ENCODE measurements around the gene KCTD1. TPM values are rescaled to one million over a fixed set of nuclear protein-coding genes. Genes with fewer than 3 reads are reported as not detected.

Gene KCTD1
- total RNA-seq, 2 experiments from 2014 or later: 10.1 to 10.3 TPM

DNA sequence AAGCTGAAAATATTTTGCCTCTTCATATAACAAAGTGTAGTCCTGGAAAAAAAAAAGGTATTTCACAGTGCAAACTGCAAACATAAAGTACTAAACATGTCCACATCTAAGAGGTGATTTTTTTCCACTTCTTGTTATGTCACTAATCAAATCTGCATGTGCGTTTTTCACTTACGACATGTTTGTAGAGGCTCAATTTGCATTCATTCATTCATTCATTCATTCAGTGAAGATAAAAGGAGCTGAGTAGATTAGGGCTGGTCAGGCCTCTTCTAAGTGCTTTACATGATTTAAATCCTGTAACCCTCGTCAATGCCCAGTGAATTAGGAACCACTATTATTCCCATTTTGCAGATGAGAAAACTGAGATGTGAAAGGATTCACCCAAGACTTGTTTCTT is 88.5 kb downstream of the KCTD1 start:
- intact Hi-C loops (cut with micrococcal nuclease; ENCODE audit: unreplicated experiment): loop anchor here (5.0 to 10.0 kb wide), 4 partner anchors 53 to 275 kb away; partner anchors contain the start of gene KCTD1

DNA sequence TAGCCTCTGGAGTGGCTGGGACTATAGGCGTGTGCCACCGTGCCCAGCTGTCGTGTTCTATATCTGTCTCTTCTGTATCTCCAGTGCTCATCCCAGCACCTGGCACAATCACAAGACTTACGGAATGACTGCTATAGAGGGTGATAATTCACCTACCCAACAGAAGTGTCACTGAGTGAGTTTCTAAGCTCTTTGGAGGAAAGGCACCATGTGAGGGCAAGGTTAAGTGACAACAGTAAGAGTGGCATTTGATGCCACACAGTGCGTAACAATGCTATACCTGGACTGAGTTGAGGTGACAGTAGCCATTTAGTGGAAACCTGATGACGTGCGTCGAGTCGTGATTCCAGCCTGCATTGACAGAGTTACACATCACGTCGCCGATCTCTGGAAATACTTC is 89.0 kb downstream of the KCTD1 start:
- Histone ChIP-seq H3K79me2 (ENCODE audit: insufficient read depth, low read depth, low read length) (no peaks in the 10 kb centered on the region), H3K4me3 (ENCODE audit: low read depth, low read length, poor library complexity, severe bottlenecking) (no peak overlapping the region), H3K9me2 (ENCODE audit: insufficient read depth, low read length) (no peaks in the 10 kb centered on the region), H3K27ac (ENCODE audit: low read depth, low read length, poor library complexity, severe bottlenecking) (peak overlapping the region; percentile 92), H3K4me2 (ENCODE audit: low read length) (no peak overlapping the region), H4K20me1 (ENCODE audit: insufficient read depth, low read length) (no peaks in the 10 kb centered on the region), H3K9me3 (ENCODE audit: low read length) (no peaks in the 10 kb centered on the region), H3K36me3 (ENCODE audit: insufficient read depth, low read length) (no peaks in the 10 kb centered on the region), H3K4me1 (ENCODE audit: insufficient read depth, low read length, poor library complexity, severe bottlenecking) (peaks cover 69% of the 10 kb centered on the region), H2AFZ (ENCODE audit: low read length) (no peak overlapping the region; the same call in 1 of the 2 replicates)
- ChIA-PET CTCF (ENCODE audit: unreplicated experiment) (no interaction called here), POLR2A (interaction anchor here (0.5 to 5.0 kb wide), 7 partner anchors 10 to 536 kb away, joined by 3 to 23 read pairs (median 3); no protein-coding TSS in a partner anchor)
- no peak for TF ChIP-seq EZH2phosphoT487 (IDR thresholded peaks at IDR 0.05; ENCODE audit: borderline replicate concordance, low read depth, low read length)
- TF ChIP-seq, protein P1, sequence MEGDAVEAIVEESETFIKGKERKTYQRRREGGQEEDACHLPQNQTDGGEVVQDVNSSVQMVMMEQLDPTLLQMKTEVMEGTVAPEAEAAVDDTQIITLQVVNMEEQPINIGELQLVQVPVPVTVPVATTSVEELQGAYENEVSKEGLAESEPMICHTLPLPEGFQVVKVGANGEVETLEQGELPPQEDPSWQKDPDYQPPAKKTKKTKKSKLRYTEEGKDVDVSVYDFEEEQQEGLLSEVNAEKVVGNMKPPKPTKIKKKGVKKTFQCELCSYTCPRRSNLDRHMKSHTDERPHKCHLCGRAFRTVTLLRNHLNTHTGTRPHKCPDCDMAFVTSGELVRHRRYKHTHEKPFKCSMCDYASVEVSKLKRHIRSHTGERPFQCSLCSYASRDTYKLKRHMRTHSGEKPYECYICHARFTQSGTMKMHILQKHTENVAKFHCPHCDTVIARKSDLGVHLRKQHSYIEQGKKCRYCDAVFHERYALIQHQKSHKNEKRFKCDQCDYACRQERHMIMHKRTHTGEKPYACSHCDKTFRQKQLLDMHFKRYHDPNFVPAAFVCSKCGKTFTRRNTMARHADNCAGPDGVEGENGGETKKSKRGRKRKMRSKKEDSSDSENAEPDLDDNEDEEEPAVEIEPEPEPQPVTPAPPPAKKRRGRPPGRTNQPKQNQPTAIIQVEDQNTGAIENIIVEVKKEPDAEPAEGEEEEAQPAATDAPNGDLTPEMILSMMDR (conservative IDR thresholded peaks at IDR 0.05; ENCODE audit: low read length): no peak
- intact Hi-C loops (cut with micrococcal nuclease; ENCODE audit: unreplicated experiment): loop anchor here (5.0 kb wide), 3 partner anchors 52 to 88 kb away; partner anchors contain the start of gene KCTD1
- no TSS peak for BruUV-seq (replicated peaks)
- DNase-seq (ENCODE audit: low spot score): no peak

More for the DNA sequence above, 88.5 kb downstream of the KCTD1 start:
- Histone ChIP-seq H3K4me2 (ENCODE audit: low read length) (peak overlapping the region; percentile 77), H3K9me3 (ENCODE audit: low read length) (no peaks in the 10 kb centered on the region), H3K4me1 (ENCODE audit: insufficient read depth, low read length, poor library complexity, severe bottlenecking) (peaks cover 69% of the 10 kb centered on the region), H3K36me3 (ENCODE audit: insufficient read depth, low read length) (no peaks in the 10 kb centered on the region), H3K27ac (ENCODE audit: low read depth, low read length, poor library complexity, severe bottlenecking) (peak overlapping the region; percentile 92), H3K79me2 (ENCODE audit: insufficient read depth, low read depth, low read length) (no peaks in the 10 kb centered on the region), H3K9me2 (ENCODE audit: insufficient read depth, low read length) (no peaks in the 10 kb centered on the region), H4K20me1 (ENCODE audit: insufficient read depth, low read length) (no peaks in the 10 kb centered on the region), H2AFZ (ENCODE audit: low read length) (peak overlapping the region; percentile 58; the same call in 1 of the 2 replicates), H3K4me3 (ENCODE audit: low read depth, low read length, poor library complexity, severe bottlenecking) (peak overlapping the region; percentile 41)
- no peak for DNase-seq (ENCODE audit: low spot score)
- POLR2A ChIA-PET: interaction anchor here (1.1 to 5.0 kb wide), 6 partner anchors 10 to 161 kb away, joined by 3 to 23 read pairs (median 6); no protein-coding TSS in a partner anchor
- CTCF ChIA-PET (ENCODE audit: unreplicated experiment): interaction anchor here (1.6 kb wide), 1 partner anchor 10 kb away, joined by 13 read pairs; no protein-coding TSS in a partner anchor
- BruUV-seq (replicated peaks): no TSS peak
- no peak for TF ChIP-seq EZH2phosphoT487 (IDR thresholded peaks at IDR 0.05; ENCODE audit: borderline replicate concordance, low read depth, low read length)
- TF ChIP-seq, protein P1 (conservative IDR thresholded peaks at IDR 0.05; ENCODE audit: low read length): no peak

Data from OCI-LY7 (cell line).